ENCODE results near the gene C10orf67. TPM values are rescaled to one million over a fixed set of nuclear protein-coding genes. Genes with fewer than 3 reads are reported as not detected.
"Not testable (repeated sequence)": the region's sequence is repeated elsewhere in the genome, so short reads cannot be mapped to it uniquely, and the experiment has no call there.

The C10orf67 gene
- total and polyA plus RNA-seq, 7 donors, result 0.04 TPM; not detected in 6

GRCh38 chr10:23368816-23369640 lies 24.4 kb upstream of the C10orf67 start:
- WGBS, 2 donors, result 39 to 48% methylated on average over 7 of the region's 7 CpGs

GRCh38 chr10:23367896-23368595 lies 23.4 kb upstream of the C10orf67 start:
- Histone ChIP-seq H3K27ac (no peak overlapping the region), H3K4me1 (peaks cover 0 to 6% (median 0%) of the 10 kb centered on the region in 4 donors), H3K9me3 (no peaks in the 10 kb centered on the region), H3K27me3 (no peaks in the 10 kb centered on the region), H3K36me3 (no peaks in the 10 kb centered on the region), H3K4me3 (no peak overlapping the region)
- WGBS, 2 donors, result 75 to 88% methylated on average over 6 of the region's 6 CpGs
- no peak for DNase-seq
- no peak for TF ChIP-seq POLR2AphosphoS5 (IDR thresholded peaks at IDR 0.05)
- no peak for TF ChIP-seq POLR2A (IDR thresholded peaks at IDR 0.05)
- TF ChIP-seq CTCF (IDR thresholded peaks at IDR 0.05), result no peak
- no peak for TF ChIP-seq EP300 (IDR thresholded peaks at IDR 0.05)
- intact Hi-C loops (cut with DNase I), result no loop called here

More at GRCh38 chr10:23368816-23369640, 24.4 kb upstream of the C10orf67 start:
- Histone ChIP-seq H3K27ac (no peak overlapping the region), H3K9me3 (no peaks in the 10 kb centered on the region), H3K4me1 (peaks cover 0 to 6% (median 0%) of the 10 kb centered on the region in 4 donors), H3K27me3 (no peaks in the 10 kb centered on the region), H3K36me3 (no peaks in the 10 kb centered on the region), H3K4me3 (no peak overlapping the region)
- intact Hi-C loops (cut with DNase I), result no loop called here
- DNase-seq, result no peak
- TF ChIP-seq POLR2A (IDR thresholded peaks at IDR 0.05) (no peak), EP300 (IDR thresholded peaks at IDR 0.05) (no peak), CTCF (IDR thresholded peaks at IDR 0.05) (no peak), POLR2AphosphoS5 (IDR thresholded peaks at IDR 0.05) (no peak)

DNA sequence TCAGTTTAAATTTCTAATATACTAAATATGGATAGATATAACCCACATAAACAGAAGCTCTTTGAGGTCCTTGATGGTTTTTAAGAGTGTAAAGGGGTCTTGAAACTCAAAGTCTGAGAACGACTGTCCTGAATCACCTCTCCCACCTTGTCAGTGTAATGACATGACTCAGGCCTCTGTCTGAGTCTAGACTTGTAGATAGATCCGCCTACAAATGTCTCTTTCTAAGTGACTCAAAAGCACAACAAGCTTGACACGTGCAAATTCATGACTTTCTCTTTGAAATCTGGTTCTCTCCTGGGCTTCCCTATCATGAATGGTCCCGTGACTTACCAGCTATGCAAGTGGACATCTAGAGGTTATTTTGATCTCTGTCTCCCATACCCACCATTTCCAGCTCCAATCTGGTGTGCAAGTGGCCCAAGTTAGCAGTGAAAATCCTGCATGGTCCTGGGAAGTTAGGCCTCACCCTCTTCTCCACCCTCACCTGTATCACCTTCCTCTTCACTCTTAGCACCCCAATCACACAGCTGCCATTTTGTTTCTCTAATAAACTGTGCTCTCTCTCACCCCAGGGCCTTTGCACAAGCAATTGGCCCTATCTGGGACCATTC lies 20.9 kb upstream of the C10orf67 start:
- H3K36me3 ChIP-seq; H3K27me3 ChIP-seq; DNase-seq; H3K4me1 ChIP-seq; intact Hi-C loops (cut with DNase I); H3K4me3 ChIP-seq; H3K9me3 ChIP-seq; H3K27ac ChIP-seq: not testable (repeated sequence)
- whole genome bisulfite sequencing, 2 donors, result 74 to 86% methylated on average over 4 of the region's 4 CpGs

- no peak for TF ChIP-seq POLR2A (IDR thresholded peaks at IDR 0.05)
- no peak for TF ChIP-seq EP300 (IDR thresholded peaks at IDR 0.05)
- TF ChIP-seq CTCF (IDR thresholded peaks at IDR 0.05), result no peak
- no peak for TF ChIP-seq POLR2AphosphoS5 (IDR thresholded peaks at IDR 0.05)
- H3K4me3 ChIP-seq, result no peak overlapping the region
- no peaks in the 10 kb centered on the region for H3K4me1 ChIP-seq
- no peaks in the 10 kb centered on the region for H3K27me3 ChIP-seq
- H3K36me3 ChIP-seq, result no peaks in the 10 kb centered on the region
- no peaks in the 10 kb centered on the region for H3K9me3 ChIP-seq
- no peak for DNase-seq
- WGBS, 2 donors, result 50 to 59% methylated on average over 5 of the region's 5 CpGs
- intact Hi-C loops (cut with DNase I), result no loop called here
- no peak overlapping the region for H3K27ac ChIP-seq
These were observed 19.8 kb upstream of the C10orf67 start for GRCh38 chr10:23364378-23364777.

GRCh38 chr10:23363793-23364135 lies 19.2 kb upstream of the C10orf67 start:
- H3K27me3 ChIP-seq, result no peaks in the 10 kb centered on the region
- intact Hi-C loops (cut with DNase I), result no loop called here

More at GRCh38 chr10:23363793-23364135, 19.2 kb upstream of the C10orf67 start:
- Histone ChIP-seq H3K4me3 (no peak overlapping the region), H3K36me3 (no peaks in the 10 kb centered on the region), H3K9me3 (no peaks in the 10 kb centered on the region), H3K4me1 (no peaks in the 10 kb centered on the region), H3K27ac (no peak overlapping the region)
- WGBS, 2 donors, result 86 to 92% methylated on average over 5 of the region's 5 CpGs
- DNase-seq, result no peak
- TF ChIP-seq EP300 (IDR thresholded peaks at IDR 0.05), result no peak
- TF ChIP-seq POLR2AphosphoS5 (IDR thresholded peaks at IDR 0.05), result no peak
- no peak for TF ChIP-seq POLR2A (IDR thresholded peaks at IDR 0.05)
- TF ChIP-seq CTCF (IDR thresholded peaks at IDR 0.05), result no peak

All from sigmoid colon (tissue), 7 donors.